Heart right ventricle (tissue), 16 donors: ENCODE results near the gene TRNP1. TPM values are rescaled to one million over a fixed set of nuclear protein-coding genes. Genes with fewer than 3 reads are reported as not detected.

Source experiments
- ATAC-seq, 8 donors: fragments of 200-7000 bp; cut with Tn5 transposase; one replicate each; pipeline ENCODE4 v1.9.1; 2020; ENCODE audit warnings: mild to moderate bottlenecking in 8 of 8, moderate library complexity in 8 of 8, moderate number of reproducible peaks in 1 of 8
- DNase-seq, 2 donors: peaks; one replicate each; pipeline ENCODE4 v3.0.0-alpha.2; 2020
- H3K27ac ChIP-seq, 10 donors: fragments of 200-600 bp; sonication (generic) in 2 of 10; one replicate each; pipeline versions ENCODE4 v1.5.0 to v1.8.0; 2020 to 2022; ENCODE audit warnings: mild to moderate bottlenecking in 3 of 10
- H3K27me3 ChIP-seq, 7 donors: fragments of 200-600 bp; one replicate each; pipeline ENCODE4 v1.8.0; 2021 to 2022; ENCODE audit warnings: mild to moderate bottlenecking in 2 of 7
- H3K36me3 ChIP-seq, 9 donors: fragments of 200-600 bp; sonication (generic) in 1 of 9; one replicate each; pipeline versions ENCODE4 v1.5.0 to v1.8.0; 2020 to 2022; ENCODE audit warnings: mild to moderate bottlenecking in 2 of 9
- H3K4me1 ChIP-seq, 9 donors: fragments of 200-600 bp; sonication (generic) in 1 of 9; one replicate each; pipeline versions ENCODE4 v1.5.0 to v1.8.0; 2020 to 2022; ENCODE audit warnings: mild to moderate bottlenecking in 4 of 9
- H3K4me3 ChIP-seq, 10 donors: fragments of 200-600 bp; sonication (generic) in 2 of 10; one replicate each; pipeline versions ENCODE4 v1.5.0 to v1.8.0; 2020 to 2022; ENCODE audit warnings: mild to moderate bottlenecking in 7 of 10, moderate library complexity in 2 of 10
- H3K9me3 ChIP-seq, 11 donors: fragments of 200-600 bp in 10 of 11; sonication (generic) in 2 of 11; one replicate each; pipeline versions ENCODE4 v1.5.0 to v1.8.0; 2013 to 2022; ENCODE audit warnings: mild to moderate bottlenecking in 2 of 11, control low read depth in 1 of 11, moderate library complexity in 1 of 11
- CTCF ChIP-seq, 9 donors: fragments of 200-600 bp; sonication (generic) in 2 of 9; IDR thresholded peaks; one replicate each; pipeline versions ENCODE4 v1.5.0 to v1.8.0; 2021 to 2022; ENCODE audit warnings: antibody characterized with exemption in 9 of 9, mild to moderate bottlenecking in 5 of 9, moderate library complexity in 1 of 9
- WGBS, 2 donors: extraction: QIAGEN DNeasy Blood & Tissue Kit; methylation state at CpG; one replicate each; pipeline ENCODE4 v1.1.7; 2013; ENCODE audit warnings: inconsistent platforms in 1 of 2; 5-methylcytosine and 5-hydroxymethylcytosine counted together
- intact Hi-C, 10 donors: fragments of 100-400 bp; cut with DNase I; formaldehyde crosslinking; loops; one replicate each; pipeline versions ENCODE4 v1.11.1 to v1.14.2; 2022
- polyA plus RNA-seq, 2 donors: library from polyadenylated mRNA; stranded (reverse); fragments of 200-250 nt; gene quantifications; one replicate each; pipeline ENCODE4 v1.2.3, GENCODE V29; 2013
- total RNA-seq, 10 donors: library from RNA; stranded (reverse); fragmentation: NEBNext Ultra II Directional in 3 of 10; extraction: Animal tissue kit (Norgen Biotek cat#: 25700) in 3 of 10; gene quantifications; one replicate each; pipeline versions ENCODE4 v1.2.1 to v1.2.4, GENCODE V29; 2021 to 2023
- donor health status: Arrhythmogenic right ventricular cardiomyopathy.
- donor health status: ischemic (EF 13 %, LVEDD 7.1; RV severe dilation, severe dysfunction).
- donor health status: healthy with polysubstance abuse.
- donor health status: DM: no; HTN: yes; CAD: no.
- donor health status: DM: no; HTN: no; CAD: no.
- donor health status: ischemic (EF 25% LVEDD 6.9; RV normal size, moderate dysfunction).
- donor health status: ischemic (EF 25% LVEDD 5.7; RV mildly dilated, moderate dysfunction).
- donor health status: healthy.
- donor health status: DM: yes; HTN: yes; CAD: no.
- donor health status: Ischemic cardiomyopathy.
- donor health status: ischemic (EF 35%, LVEDD 5.7; RV mildly dilated, moderate dysfunction).
- donor health status: nonischemic (EF 11% LVEDD 7.7; RV severe dilation, severe dysfunction).
- donor health status: DM: yes; HTN: yes; CAD: no.
- donor health status: PGD.
- donor health status: ischemic (EF 29% LVEDD 5.4; RV normal size, mild dysfunction).
- donor health status: nonischemic (EF 23%, LVEDD 6.1; RV moderate dilation, normal function).

TRNP1 gene
- total and polyA plus RNA-seq, 12 donors = 11.9 to 48.6 (median 22.3) TPM

GRCh38 chr1:26965213-26965612 is 28.3 kb upstream of the TRNP1 start:
- H3K9me3 ChIP-seq = no peaks in the 10 kb centered on the region
- H3K36me3 ChIP-seq = no peaks in the 10 kb centered on the region
- no peak for TF ChIP-seq CTCF (IDR thresholded peaks at IDR 0.05)
- H3K4me3 ChIP-seq = no peak overlapping the region
- 90 to 92% methylated on average over 6 of the region's 6 CpGs for whole genome bisulfite sequencing, 2 donors
- H3K27ac ChIP-seq = no peak overlapping the region
- ATAC-seq (no peak), DNase-seq (no peak)
- peaks cover 2 to 59% (median 23%) of the 10 kb centered on the region in 7 donors for H3K27me3 ChIP-seq
- H3K4me1 ChIP-seq = peaks cover 0 to 3% (median under 1%) of the 10 kb centered on the region in 9 donors
- intact Hi-C loops = loop anchor here in 2 of 10 donors (10.0 kb wide), 1 partner anchor 130 kb away; no protein-coding TSS in a partner anchor

GRCh38 chr1:26965628-26966027 is 27.9 kb upstream of the TRNP1 start:
- H3K4me3 ChIP-seq = no peak overlapping the region
- 88 to 92% methylated on average over 9 of the region's 9 CpGs for WGBS, 2 donors
- ATAC-seq (no peak), DNase-seq (no peak)
- H3K27ac ChIP-seq = no peak overlapping the region
- peaks cover 0 to 55% (median 20%) of the 10 kb centered on the region in 7 donors for H3K27me3 ChIP-seq
- no peaks in the 10 kb centered on the region for H3K4me1 ChIP-seq
- H3K36me3 ChIP-seq = no peaks in the 10 kb centered on the region
- no peak for TF ChIP-seq CTCF (IDR thresholded peaks at IDR 0.05)
- intact Hi-C loops = loop anchor here in 3 of 10 donors (2.0 to 10.0 kb wide), 2 partner anchors 19 to 129 kb away; no protein-coding TSS in a partner anchor
- no peaks in the 10 kb centered on the region for H3K9me3 ChIP-seq

- DNase-seq (no peak), ATAC-seq (no peak)
- Histone ChIP-seq H3K4me1 (no peaks in the 10 kb centered on the region), H3K4me3 (no peak overlapping the region), H3K9me3 (no peaks in the 10 kb centered on the region), H3K27me3 (peaks cover 0 to 27% (median 9%) of the 10 kb centered on the region in 7 donors), H3K36me3 (no peaks in the 10 kb centered on the region), H3K27ac (no peak overlapping the region)
- 56 to 60% methylated on average over 7 of the region's 7 CpGs for WGBS, 2 donors
- intact Hi-C loops = no loop called here
- TF ChIP-seq CTCF (IDR thresholded peaks at IDR 0.05) = no peak
These were observed 22.7 kb upstream of the TRNP1 start for GRCh38 chr1:26970810-26971209.

- H3K9me3 ChIP-seq = no peaks in the 10 kb centered on the region
- H3K27ac ChIP-seq = no peak overlapping the region
- DNase-seq = no peak
- ATAC-seq = no peak
- 74 to 75% methylated on average over 3 of the region's 3 CpGs for WGBS, 2 donors
- no peaks in the 10 kb centered on the region for H3K36me3 ChIP-seq
- no peak for TF ChIP-seq CTCF (IDR thresholded peaks at IDR 0.05)
- intact Hi-C loops = no loop called here
- peaks cover 0 to 21% (median 5%) of the 10 kb centered on the region in 7 donors for H3K27me3 ChIP-seq
- no peak overlapping the region for H3K4me3 ChIP-seq
- H3K4me1 ChIP-seq = no peaks in the 10 kb centered on the region
These were observed 21.9 kb upstream of the TRNP1 start for GRCh38 chr1:26971590-26971989.
